ENCODE results near the gene TAT.
A peak's percentile ranks its signal among the peaks of the same experiment; 100 is the strongest.
"Not testable (repeated sequence)": the region's sequence is repeated elsewhere in the genome, so short reads cannot be mapped to it uniquely, and the experiment has no call there.

TAT gene

GRCh38 chr16:71576971-71577370 is at the start of gene TAT:
TSS of gene TAT (minus strand) at chr16:71577092. CDS start at chr16:71576415, 677 bp downstream.
- no peak for DNase-seq

- no peak for DNase-seq
Measured at GRCh38 chr16:71626018-71626857, 49.3 kb upstream of the TAT start, which contains the start of gene MARVELD3. TSS of gene MARVELD3 (plus strand) at chr16:71626184. CDS start at chr16:71626230, 46 bp downstream.

- DNase-seq: no peak
Measured at GRCh38 chr16:71625113-71625850, 48.4 kb upstream of the TAT start.

GRCh38 chr16:71623597-71623996 is 46.7 kb upstream of the TAT start:
- no peak for DNase-seq

- DNase-seq: no peak
Measured at GRCh38 chr16:71622088-71622487, 45.2 kb upstream of the TAT start.

- DNase-seq: no peak
Measured at GRCh38 chr16:71618429-71618828, 41.5 kb upstream of the TAT start.

- not testable (repeated sequence) for DNase-seq
Measured at GRCh38 chr16:71614956-71615355, 38.1 kb upstream of the TAT start.

- DNase-seq: peak; percentile 20 to 23
Measured at GRCh38 chr16:71610936-71611871, 34.3 kb upstream of the TAT start.

- no peak for DNase-seq
Measured at GRCh38 chr16:71610447-71610846, 33.6 kb upstream of the TAT start.

- DNase-seq: no peak
Measured at GRCh38 chr16:71609066-71609465, 32.2 kb upstream of the TAT start.

GRCh38 chr16:71600822-71601221 is 23.9 kb upstream of the TAT start:
- DNase-seq: no peak

GRCh38 chr16:71598426-71598825 is 21.5 kb upstream of the TAT start:
- not testable (repeated sequence) for DNase-seq

GRCh38 chr16:71595340-71595826 is 18.5 kb upstream of the TAT start:
- DNase-seq: not testable (repeated sequence)

- DNase-seq: no peak
Measured at GRCh38 chr16:71594000-71594646, 17.2 kb upstream of the TAT start.

GRCh38 chr16:71593048-71593999 is 16.4 kb upstream of the TAT start:
- no peak for DNase-seq

GRCh38 chr16:71591917-71592316 is 15.0 kb upstream of the TAT start:
- DNase-seq: no peak

- DNase-seq: no peak
Measured at GRCh38 chr16:71590584-71590983, 13.7 kb upstream of the TAT start.

GRCh38 chr16:71590071-71590470 is 13.2 kb upstream of the TAT start:
- DNase-seq: not testable (repeated sequence)

- not testable (repeated sequence) for DNase-seq
Measured at GRCh38 chr16:71589334-71589733, 12.4 kb upstream of the TAT start.

- no peak for DNase-seq
Measured at GRCh38 chr16:71585318-71585703, 8.4 kb upstream of the TAT start.
